ENCODE data around the gene AKIRIN1. TPM values are rescaled to one million over a fixed set of nuclear protein-coding genes. Genes with fewer than 3 reads are reported as not detected.
"Not testable (repeated sequence)": the region's sequence is repeated elsewhere in the genome, so short reads cannot be mapped to it uniquely, and the experiment has no call there.

The AKIRIN1 gene
- total RNA-seq, 1 donor from 2014 or later: 37.9 TPM

DNA sequence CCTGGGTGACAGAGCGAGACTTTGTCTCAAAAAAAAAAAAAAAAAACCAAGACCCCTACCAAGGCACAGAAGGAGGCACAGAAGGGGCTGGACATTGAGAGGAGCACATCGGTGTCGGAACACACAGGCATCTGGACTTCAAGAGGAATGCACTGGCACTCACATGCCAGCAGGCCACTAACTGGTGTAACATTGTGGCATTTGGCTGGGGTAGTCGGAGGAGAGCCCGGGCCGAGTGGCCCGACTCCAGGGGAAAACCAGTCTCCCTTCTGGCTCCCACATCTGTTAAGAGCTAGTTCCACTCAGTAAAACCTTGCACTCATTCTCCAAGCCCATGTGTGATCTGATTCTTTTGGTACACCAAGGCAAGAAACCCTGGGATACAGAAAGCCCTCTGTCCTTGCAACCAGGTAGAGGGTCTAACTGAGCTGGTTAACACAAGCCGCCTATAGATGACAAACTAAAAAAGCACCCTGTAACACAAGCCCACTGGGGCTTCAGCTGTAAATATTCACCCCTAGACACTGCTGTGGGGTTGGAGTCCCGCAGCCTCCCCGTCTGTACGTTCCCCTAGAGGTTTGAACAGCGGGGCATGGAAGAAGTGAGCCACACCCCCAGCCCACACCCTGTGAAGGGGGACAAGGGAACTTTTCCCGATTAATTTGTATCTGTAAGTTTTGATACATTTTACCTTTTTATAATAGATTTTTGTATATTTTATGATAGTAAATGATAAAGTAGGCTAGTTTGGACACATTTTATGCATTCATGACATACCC lies 17.2 kb upstream of the AKIRIN1 start:
- H3K36me3 ChIP-seq (ENCODE audit: control insufficient read depth, insufficient read depth, low read length): no peaks in the 10 kb centered on the region
- TF ChIP-seq, protein P1, sequence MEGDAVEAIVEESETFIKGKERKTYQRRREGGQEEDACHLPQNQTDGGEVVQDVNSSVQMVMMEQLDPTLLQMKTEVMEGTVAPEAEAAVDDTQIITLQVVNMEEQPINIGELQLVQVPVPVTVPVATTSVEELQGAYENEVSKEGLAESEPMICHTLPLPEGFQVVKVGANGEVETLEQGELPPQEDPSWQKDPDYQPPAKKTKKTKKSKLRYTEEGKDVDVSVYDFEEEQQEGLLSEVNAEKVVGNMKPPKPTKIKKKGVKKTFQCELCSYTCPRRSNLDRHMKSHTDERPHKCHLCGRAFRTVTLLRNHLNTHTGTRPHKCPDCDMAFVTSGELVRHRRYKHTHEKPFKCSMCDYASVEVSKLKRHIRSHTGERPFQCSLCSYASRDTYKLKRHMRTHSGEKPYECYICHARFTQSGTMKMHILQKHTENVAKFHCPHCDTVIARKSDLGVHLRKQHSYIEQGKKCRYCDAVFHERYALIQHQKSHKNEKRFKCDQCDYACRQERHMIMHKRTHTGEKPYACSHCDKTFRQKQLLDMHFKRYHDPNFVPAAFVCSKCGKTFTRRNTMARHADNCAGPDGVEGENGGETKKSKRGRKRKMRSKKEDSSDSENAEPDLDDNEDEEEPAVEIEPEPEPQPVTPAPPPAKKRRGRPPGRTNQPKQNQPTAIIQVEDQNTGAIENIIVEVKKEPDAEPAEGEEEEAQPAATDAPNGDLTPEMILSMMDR (IDR thresholded peaks at IDR 0.05; ENCODE audit: insufficient read depth, low read length, severe bottlenecking): no peak
- no peak overlapping the region for H3K4me3 ChIP-seq (ENCODE audit: low read depth, low read length)
- H3K27me3 ChIP-seq (ENCODE audit: control insufficient read depth, insufficient read depth, low read length): no peaks in the 10 kb centered on the region
- DNase-seq (ENCODE audit: low read depth) (no peak), FAIRE-seq (no peak)

DNA sequence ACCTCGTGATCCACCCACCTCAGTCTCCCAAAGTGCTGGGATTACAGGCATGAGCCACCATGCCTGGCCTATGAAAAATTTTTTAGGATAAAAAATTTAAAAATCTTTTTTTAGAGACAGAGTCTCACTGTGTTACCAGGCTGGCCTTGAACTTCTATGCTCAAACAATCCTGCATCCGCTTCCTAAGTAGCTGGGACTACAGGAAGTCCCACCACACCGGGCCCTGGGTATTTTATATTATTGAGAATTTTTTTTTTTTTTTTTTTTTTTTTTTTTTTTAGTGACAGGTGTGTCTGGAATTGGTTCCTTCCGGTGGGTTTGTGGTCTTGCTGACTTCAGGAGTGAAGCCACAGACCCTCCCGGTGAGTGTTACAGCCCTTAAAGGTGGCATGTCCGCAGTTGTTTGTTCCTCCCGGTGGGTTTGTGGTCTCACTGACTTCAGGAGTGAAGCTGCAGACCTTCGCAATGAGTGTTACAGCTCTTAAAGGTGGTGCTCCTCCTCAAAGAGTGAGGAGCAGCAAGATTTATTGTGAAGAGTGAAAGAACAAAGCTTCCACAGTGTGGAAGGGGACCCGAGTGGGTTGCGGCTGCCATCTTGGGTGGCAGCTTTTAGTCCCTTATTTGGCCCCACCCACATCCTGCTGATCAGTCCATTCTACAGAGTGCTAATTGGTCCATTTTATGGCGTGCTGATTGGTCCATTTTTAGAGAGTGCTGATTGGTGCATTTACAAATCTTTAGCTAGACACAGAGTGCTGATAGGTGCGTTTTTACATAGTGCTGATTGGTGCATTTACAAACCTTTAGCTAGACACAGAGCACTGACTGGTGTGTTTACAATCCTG lies 13.5 kb upstream of the AKIRIN1 start:
- H3K4me3 ChIP-seq (ENCODE audit: low read depth, low read length); DNase-seq (ENCODE audit: low read depth); H3K36me3 ChIP-seq (ENCODE audit: control insufficient read depth, insufficient read depth, low read length); FAIRE-seq; H3K27me3 ChIP-seq (ENCODE audit: control insufficient read depth, insufficient read depth, low read length): not testable (repeated sequence)

DNA sequence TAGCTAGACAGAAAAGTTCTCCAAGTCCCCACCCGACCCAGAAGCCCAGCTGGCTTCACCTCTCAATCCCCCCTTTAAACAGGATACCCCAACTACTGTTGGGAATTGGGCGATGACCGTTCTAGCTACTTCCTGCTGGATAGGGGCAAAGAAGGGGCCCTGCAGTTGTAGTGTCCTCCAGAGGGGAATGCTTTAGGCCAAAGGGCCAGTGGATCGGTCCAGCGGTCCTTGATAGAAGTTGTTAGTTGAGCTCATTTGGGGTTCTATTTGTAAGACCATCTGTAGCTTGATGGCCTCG lies 12.9 kb upstream of the AKIRIN1 start:
- not testable (repeated sequence) for FAIRE-seq; H3K36me3 ChIP-seq (ENCODE audit: control insufficient read depth, insufficient read depth, low read length); H3K4me3 ChIP-seq (ENCODE audit: low read depth, low read length); H3K27me3 ChIP-seq (ENCODE audit: control insufficient read depth, insufficient read depth, low read length); DNase-seq (ENCODE audit: low read depth)

DNA sequence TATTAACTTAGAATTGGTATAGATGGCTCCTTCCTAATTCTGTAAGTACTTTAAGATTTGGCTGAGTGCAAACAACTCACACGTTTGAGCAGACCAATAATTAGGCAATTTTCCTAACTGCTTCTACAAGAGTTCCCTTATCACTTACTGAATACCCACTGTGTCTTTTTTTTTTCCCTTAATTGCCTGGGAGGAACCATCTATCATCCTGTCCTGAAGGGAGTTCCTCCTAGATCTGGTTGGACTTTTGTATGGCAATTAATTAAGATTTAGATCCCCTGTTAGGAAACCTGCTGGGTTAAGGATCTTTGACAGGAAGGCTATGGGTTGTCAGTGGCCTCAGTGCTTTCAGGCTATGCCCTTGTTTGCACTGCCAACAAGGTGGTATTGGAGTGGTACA lies 11.7 kb upstream of the AKIRIN1 start:
- DNase-seq (ENCODE audit: low read depth); H3K27me3 ChIP-seq (ENCODE audit: control insufficient read depth, insufficient read depth, low read length); H3K4me3 ChIP-seq (ENCODE audit: low read depth, low read length); H3K36me3 ChIP-seq (ENCODE audit: control insufficient read depth, insufficient read depth, low read length); FAIRE-seq: not testable (repeated sequence)

DNA sequence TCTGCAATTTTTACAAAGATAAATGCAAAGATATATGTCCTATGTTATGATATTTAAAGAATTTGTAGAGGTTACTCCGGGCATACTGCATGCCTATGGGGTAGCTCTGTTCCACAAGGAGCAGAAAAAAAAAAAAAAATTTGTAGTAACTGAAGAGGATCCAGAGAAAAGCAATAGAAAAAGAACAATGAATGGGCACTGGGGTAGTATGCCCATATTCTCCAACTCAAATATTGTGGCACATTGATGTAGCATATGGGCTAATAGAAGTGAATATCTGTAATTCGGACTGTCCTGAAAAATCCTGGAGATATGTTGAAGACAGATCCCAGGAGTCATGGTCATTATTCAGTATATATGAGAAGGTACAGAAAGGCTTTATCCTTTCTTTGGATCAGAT lies 1.1 kb upstream of the AKIRIN1 start:
- no peak for FAIRE-seq

DNA sequence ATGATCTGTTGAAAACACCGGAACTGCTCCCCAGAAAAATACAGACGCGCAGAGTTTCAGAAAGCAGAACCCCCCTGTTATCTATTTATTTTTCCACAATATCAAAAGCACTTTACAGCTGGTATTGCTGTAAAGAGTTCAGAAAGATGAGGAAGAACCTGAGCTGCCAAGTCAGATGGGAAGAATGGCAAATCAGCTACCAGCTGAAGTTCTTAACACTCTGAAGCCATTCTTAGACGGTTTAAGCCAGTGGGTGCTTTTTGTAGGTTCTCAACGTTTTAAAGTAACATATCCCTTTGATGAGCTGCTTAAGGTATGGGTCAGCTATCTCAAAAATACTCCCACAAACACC lies 714 bp upstream of the AKIRIN1 start:
- DNase-seq (ENCODE audit: low read depth) (peak; percentile 26), FAIRE-seq (no peak)
- H3K4me3 ChIP-seq (ENCODE audit: low read depth, low read length): peak overlapping the region; percentile 82
- TF ChIP-seq, protein P1 (IDR thresholded peaks at IDR 0.05; ENCODE audit: insufficient read depth, low read length, severe bottlenecking): no peak
- no peaks in the 10 kb centered on the region for H3K36me3 ChIP-seq (ENCODE audit: control insufficient read depth, insufficient read depth, low read length)
- H3K27me3 ChIP-seq (ENCODE audit: control insufficient read depth, insufficient read depth, low read length): no peaks in the 10 kb centered on the region

More for the DNA sequence above, 1.1 kb upstream of the AKIRIN1 start:
- Histone ChIP-seq H3K36me3 (ENCODE audit: control insufficient read depth, insufficient read depth, low read length) (no peaks in the 10 kb centered on the region), H3K27me3 (ENCODE audit: control insufficient read depth, insufficient read depth, low read length) (no peaks in the 10 kb centered on the region), H3K4me3 (ENCODE audit: low read depth, low read length) (no peak overlapping the region)
- TF ChIP-seq, protein P1 (IDR thresholded peaks at IDR 0.05; ENCODE audit: insufficient read depth, low read length, severe bottlenecking): no peak
- DNase-seq (ENCODE audit: low read depth): no peak

DNA sequence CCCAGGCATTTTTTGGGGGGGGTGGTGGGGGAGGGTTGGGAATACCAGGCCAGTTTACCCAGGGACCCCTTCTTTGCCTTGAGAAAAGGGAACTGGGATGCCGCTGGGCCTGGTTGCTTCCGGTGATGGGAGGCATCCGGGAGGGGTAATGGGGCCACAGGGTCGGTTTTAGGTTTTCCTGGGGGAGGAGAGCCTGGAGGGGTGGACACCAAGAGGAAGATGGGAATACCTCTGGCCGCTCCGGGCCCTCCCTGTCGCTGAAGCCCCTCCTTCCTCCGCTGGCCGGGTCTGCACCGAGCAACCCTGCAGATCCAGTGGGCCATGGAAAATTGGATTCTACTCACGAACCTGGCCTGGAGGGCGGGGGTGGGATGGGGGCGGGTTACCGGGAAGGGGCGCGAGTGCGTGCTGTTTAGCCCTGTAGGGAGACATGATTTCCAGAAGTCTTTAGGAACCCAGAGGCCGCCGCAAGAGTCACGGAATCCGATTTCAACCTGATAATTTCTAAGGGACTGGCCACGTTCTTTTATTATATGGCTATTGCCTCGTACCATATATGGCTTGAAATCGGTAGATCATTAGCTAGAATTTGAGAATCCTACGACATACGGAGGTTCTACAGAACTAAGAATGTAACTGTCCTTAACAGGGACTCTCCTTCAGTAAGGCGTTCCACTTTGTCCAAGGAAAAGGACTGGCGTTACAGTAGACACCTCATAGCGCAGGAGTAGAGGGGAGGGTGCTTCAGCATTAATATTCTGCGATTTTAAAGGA lies 749 bp downstream of the AKIRIN1 start:
- Histone ChIP-seq H3K27me3 (ENCODE audit: control insufficient read depth, insufficient read depth, low read length) (no peaks in the 10 kb centered on the region), H3K36me3 (ENCODE audit: control insufficient read depth, insufficient read depth, low read length) (peaks cover 3% of the 10 kb centered on the region), H3K4me3 (ENCODE audit: low read depth, low read length) (peak overlapping the region; percentile 82)
- TF ChIP-seq, protein P1 (IDR thresholded peaks at IDR 0.05; ENCODE audit: insufficient read depth, low read length, severe bottlenecking): no peak
- DNase-seq (ENCODE audit: low read depth): no peak
- FAIRE-seq: no peak
